ENCODE results near the gene SELENOO. TPM values are rescaled to one million over a fixed set of nuclear protein-coding genes. Genes with fewer than 3 reads are reported as not detected.

Gene SELENOO
- total RNA-seq, 2 experiments from 2014 or later = 34.0 to 44.2 TPM

- Histone ChIP-seq H4K20me1 (ENCODE audit: insufficient read depth, low read length) (no peaks in the 10 kb centered on the region), H3K4me2 (ENCODE audit: low read length) (no peak overlapping the region), H3K4me1 (ENCODE audit: insufficient read depth, low read length, poor library complexity, severe bottlenecking) (no peaks in the 10 kb centered on the region), H3K4me3 (ENCODE audit: low read depth, low read length, poor library complexity, severe bottlenecking) (no peak overlapping the region), H3K79me2 (ENCODE audit: insufficient read depth, low read depth, low read length) (no peaks in the 10 kb centered on the region), H3K27ac (ENCODE audit: low read depth, low read length, poor library complexity, severe bottlenecking) (no peak overlapping the region), H3K9me3 (ENCODE audit: low read length) (no peaks in the 10 kb centered on the region), H3K9me2 (ENCODE audit: insufficient read depth, low read length) (no peaks in the 10 kb centered on the region), H3K36me3 (ENCODE audit: insufficient read depth, low read length) (peaks cover 97% of the 10 kb centered on the region), H2AFZ (ENCODE audit: low read length) (no peak overlapping the region)
- no TSS peak for BruUV-seq (replicated peaks)
- ChIA-PET CTCF (ENCODE audit: unreplicated experiment) (no interaction called here), POLR2A (no interaction called here)
- DNase-seq (ENCODE audit: low spot score) = no peak
- TF ChIP-seq CTCF (conservative IDR thresholded peaks at IDR 0.05; ENCODE audit: low read length) = no peak
- no peak for TF ChIP-seq EZH2phosphoT487 (IDR thresholded peaks at IDR 0.05; ENCODE audit: borderline replicate concordance, low read depth, low read length)
- intact Hi-C loops (cut with micrococcal nuclease; ENCODE audit: unreplicated experiment) = no loop called here
Observed at GRCh38 chr22:50218153-50218995, 17.6 kb downstream of the SELENOO start.

DNA sequence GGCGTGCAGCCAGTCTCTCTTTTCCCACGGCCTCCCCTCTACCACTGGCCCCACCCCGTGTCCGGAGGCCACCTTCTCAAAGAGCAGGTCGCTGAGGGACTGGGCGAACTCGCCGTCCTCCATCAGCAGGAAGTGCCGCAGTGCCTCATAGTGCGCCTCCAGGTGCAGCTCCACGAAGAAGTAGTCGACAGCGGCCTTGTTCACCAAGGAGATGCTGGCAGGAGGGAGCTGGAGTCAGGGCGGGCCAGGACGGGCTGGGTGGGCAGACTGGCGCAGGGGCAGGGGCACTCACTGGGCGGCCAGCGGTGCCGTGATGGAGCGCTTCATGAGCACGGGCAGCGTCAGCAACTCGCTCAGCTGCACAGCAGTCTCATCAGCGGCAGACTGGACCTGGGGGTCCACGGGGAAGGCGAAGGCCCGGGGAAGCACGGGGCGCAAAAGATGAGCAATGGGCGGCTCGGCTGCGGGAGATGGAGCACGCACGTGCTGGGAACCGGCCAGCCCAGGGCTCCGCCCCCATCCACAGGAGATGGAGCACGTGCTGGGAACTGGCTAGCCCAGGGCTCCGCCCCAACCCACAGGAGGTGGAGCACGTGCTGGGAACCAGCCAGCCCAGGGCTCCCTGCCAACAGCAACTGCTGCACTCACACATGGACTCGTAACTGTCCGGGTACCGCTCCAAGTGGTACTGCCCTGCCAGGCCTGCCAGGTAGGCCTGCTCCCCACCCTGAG is 18.4 kb downstream of the SELENOO start:
- BruUV-seq (replicated peaks) = no TSS peak
- Histone ChIP-seq H3K79me2 (ENCODE audit: insufficient read depth, low read depth, low read length) (no peaks in the 10 kb centered on the region), H2AFZ (ENCODE audit: low read length) (no peak overlapping the region), H3K4me3 (ENCODE audit: low read depth, low read length, poor library complexity, severe bottlenecking) (no peak overlapping the region), H3K4me1 (ENCODE audit: insufficient read depth, low read length, poor library complexity, severe bottlenecking) (no peaks in the 10 kb centered on the region), H3K27ac (ENCODE audit: low read depth, low read length, poor library complexity, severe bottlenecking) (no peak overlapping the region), H3K4me2 (ENCODE audit: low read length) (no peak overlapping the region), H3K9me3 (ENCODE audit: low read length) (no peaks in the 10 kb centered on the region), H4K20me1 (ENCODE audit: insufficient read depth, low read length) (no peaks in the 10 kb centered on the region), H3K9me2 (ENCODE audit: insufficient read depth, low read length) (no peaks in the 10 kb centered on the region), H3K36me3 (ENCODE audit: insufficient read depth, low read length) (peaks cover 95% of the 10 kb centered on the region)
- POLR2A ChIA-PET = no interaction called here
- CTCF ChIA-PET (ENCODE audit: unreplicated experiment) = no interaction called here
- TF ChIP-seq CTCF (conservative IDR thresholded peaks at IDR 0.05; ENCODE audit: low read length) (no peak), EZH2phosphoT487 (IDR thresholded peaks at IDR 0.05; ENCODE audit: borderline replicate concordance, low read depth, low read length) (no peak)
- DNase-seq (ENCODE audit: low spot score) = no peak
- intact Hi-C loops (cut with micrococcal nuclease; ENCODE audit: unreplicated experiment) = no loop called here

All from OCI-LY7 (cell line).